Panc1 (cell line): ENCODE data around the gene BTRC. TPM values are rescaled to one million over a fixed set of nuclear protein-coding genes. Genes with fewer than 3 reads are reported as not detected.

Experiments used
- ATAC-seq: fragments of 200-7000 bp; cut with Tn5 transposase; 2 replicates; pipeline ENCODE4 v1.9.1; 2020; ENCODE audit warnings: mild to moderate bottlenecking, moderate library complexity
- BruUV-seq: library from RNA; stranded (reverse); fragments of 400-500 nt; replicated peaks from 2 replicates; lab custom pipeline; 2021; lab: Mats Ljungman, UMichigan
- CTCF ChIA-PET: fragments of 300-600 bp; sonication (Branson Sonifier 250); formaldehyde crosslinking; loops from one replicate; lab custom pipeline; 2022; ENCODE audit warnings: antibody characterized with exemption; lab: Charles Lee
- POLR2A ChIA-PET: fragments of 300-600 bp; sonication (Branson Sonifier 250); formaldehyde crosslinking; loops from one replicate; lab custom pipeline; 2022; ENCODE audit warnings: antibody characterized with exemption; lab: Charles Lee
- DNase-seq: peaks from one replicate; pipeline ENCODE4 v3.0.0-alpha.2; 2010; ENCODE audit warnings: low read depth, low spot score
- H3K27ac ChIP-seq: 2 replicates; pipeline ENCODE4 v1.5.1; 2011; ENCODE audit warnings: mild to moderate bottlenecking, low read length, inconsistent platforms
- H3K27me3 ChIP-seq: fragments of 200-500 bp; sonication (Bioruptor generic); 2 replicates; pipeline ENCODE4 v1.6.0; 2014; ENCODE audit warnings: low read length, inconsistent platforms; ENCODE audit not compliant: control insufficient read depth, insufficient read depth
- H3K36me3 ChIP-seq: fragments of 200-500 bp; sonication (Bioruptor generic); 2 replicates; pipeline ENCODE4 v1.5.1; 2014; ENCODE audit warnings: inconsistent platforms, mild to moderate bottlenecking, low read length, moderate library complexity; ENCODE audit not compliant: control insufficient read depth, insufficient read depth
- H3K4me1 ChIP-seq: 2 replicates; pipeline ENCODE4 v1.5.1; 2011; ENCODE audit warnings: inconsistent platforms, mild to moderate bottlenecking, low read length, moderate library complexity; ENCODE audit not compliant: control insufficient read depth, insufficient read depth
- H3K4me3 ChIP-seq, 2 experiments: 2 replicates each; pipeline ENCODE4 v1.5.1; 2011 to 2012; ENCODE audit warnings: low read depth in 2 of 2, low read length in 2 of 2, mild to moderate bottlenecking in 2 of 2, inconsistent platforms in 1 of 2, moderate library complexity in 1 of 2
- H3K9me3 ChIP-seq: fragments of 200-500 bp; sonication (Bioruptor generic); 2 replicates; pipeline ENCODE4 v1.5.1; 2014; ENCODE audit warnings: low read depth, mild to moderate bottlenecking, inconsistent platforms, low read length, moderate library complexity; ENCODE audit not compliant: control insufficient read depth, insufficient read depth
- CTCF ChIP-seq: fragments of 450-650 bp; IDR thresholded peaks from 2 replicates; pipeline ENCODE4 v1.5.1; 2017; ENCODE audit warnings: mild to moderate bottlenecking
- POLR2AphosphoS5 ChIP-seq: IDR thresholded peaks from 2 replicates; pipeline ENCODE4 v1.6.1; 2012; ENCODE audit warnings: mild to moderate bottlenecking, low read depth, low read length, moderate library complexity
- SIN3A ChIP-seq: IDR thresholded peaks from 2 replicates; pipeline ENCODE4 v1.6.1; 2012; ENCODE audit warnings: low read depth, mild to moderate bottlenecking, low read length, moderate library complexity, borderline replicate concordance; ENCODE audit not compliant: insufficient read depth
- TCF7L2 ChIP-seq: IDR thresholded peaks from 2 replicates; pipeline ENCODE4 v1.6.1; 2011; ENCODE audit warnings: mild to moderate bottlenecking, low read depth, low read length, inconsistent platforms
- in situ Hi-C: cut with HindIII; loops from 2 replicates; pipeline ENCODE4 v1.10.0; 2016; ENCODE audit warnings: low sequenced_read_pairs, low pct_unique_long_range_greater_than_20kb
- intact Hi-C: fragments of 100-400 bp; cut with micrococcal nuclease; formaldehyde crosslinking; loops from one replicate; pipeline ENCODE4 v1.10.0; 2022; ENCODE audit not compliant: unreplicated experiment
- total RNA-seq: library from RNA; stranded (reverse); gene quantifications from one replicate; pipeline ENCODE4 v1.2.1, GENCODE V29; 2021; ENCODE audit not compliant: unreplicated experiment
- TF ChIP-seq, protein P1 (sequence below), 2 experiments: IDR thresholded peaks; 2 replicates each; pipeline ENCODE4 v1.6.1; 2011 to 2012; ENCODE audit warnings: low read depth in 2 of 2, control low read depth in 1 of 2, low read length in 1 of 2, mild to moderate bottlenecking in 1 of 2, moderate library complexity in 1 of 2; ENCODE audit not compliant: insufficient read depth in 1 of 2

BTRC gene
- total RNA-seq, 1 experiment from 2014 or later: 22.1 TPM

GRCh38 chr10:101489355-101489754, 135.4 kb downstream of the BTRC start:
- Histone ChIP-seq H3K4me1 (no peaks in the 10 kb centered on the region), H3K4me3 (no peak overlapping the region), H3K27ac (no peak overlapping the region), H3K36me3 (no peaks in the 10 kb centered on the region), H3K27me3 (no peaks in the 10 kb centered on the region), H3K9me3 (no peaks in the 10 kb centered on the region)
- ATAC-seq (no peak), DNase-seq (no peak)
- BruUV-seq: no TSS peak
- intact Hi-C loops: no loop called here
- TF ChIP-seq, protein P1, sequence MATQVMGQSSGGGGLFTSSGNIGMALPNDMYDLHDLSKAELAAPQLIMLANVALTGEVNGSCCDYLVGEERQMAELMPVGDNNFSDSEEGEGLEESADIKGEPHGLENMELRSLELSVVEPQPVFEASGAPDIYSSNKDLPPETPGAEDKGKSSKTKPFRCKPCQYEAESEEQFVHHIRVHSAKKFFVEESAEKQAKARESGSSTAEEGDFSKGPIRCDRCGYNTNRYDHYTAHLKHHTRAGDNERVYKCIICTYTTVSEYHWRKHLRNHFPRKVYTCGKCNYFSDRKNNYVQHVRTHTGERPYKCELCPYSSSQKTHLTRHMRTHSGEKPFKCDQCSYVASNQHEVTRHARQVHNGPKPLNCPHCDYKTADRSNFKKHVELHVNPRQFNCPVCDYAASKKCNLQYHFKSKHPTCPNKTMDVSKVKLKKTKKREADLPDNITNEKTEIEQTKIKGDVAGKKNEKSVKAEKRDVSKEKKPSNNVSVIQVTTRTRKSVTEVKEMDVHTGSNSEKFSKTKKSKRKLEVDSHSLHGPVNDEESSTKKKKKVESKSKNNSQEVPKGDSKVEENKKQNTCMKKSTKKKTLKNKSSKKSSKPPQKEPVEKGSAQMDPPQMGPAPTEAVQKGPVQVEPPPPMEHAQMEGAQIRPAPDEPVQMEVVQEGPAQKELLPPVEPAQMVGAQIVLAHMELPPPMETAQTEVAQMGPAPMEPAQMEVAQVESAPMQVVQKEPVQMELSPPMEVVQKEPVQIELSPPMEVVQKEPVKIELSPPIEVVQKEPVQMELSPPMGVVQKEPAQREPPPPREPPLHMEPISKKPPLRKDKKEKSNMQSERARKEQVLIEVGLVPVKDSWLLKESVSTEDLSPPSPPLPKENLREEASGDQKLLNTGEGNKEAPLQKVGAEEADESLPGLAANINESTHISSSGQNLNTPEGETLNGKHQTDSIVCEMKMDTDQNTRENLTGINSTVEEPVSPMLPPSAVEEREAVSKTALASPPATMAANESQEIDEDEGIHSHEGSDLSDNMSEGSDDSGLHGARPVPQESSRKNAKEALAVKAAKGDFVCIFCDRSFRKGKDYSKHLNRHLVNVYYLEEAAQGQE (IDR thresholded peaks at IDR 0.05; ENCODE audit: insufficient read depth in 1 of 2, low read depth in 2 of 2, low read length in 1 of 2): no peak
- TF ChIP-seq POLR2AphosphoS5: no peak
- no peak for TF ChIP-seq CTCF
- no peak for TF ChIP-seq TCF7L2
- no peak for TF ChIP-seq SIN3A
- POLR2A ChIA-PET: interaction anchor here (0.6 kb wide), 1 partner anchor 24 kb away, joined by 4 read pairs; no protein-coding TSS in a partner anchor
- in situ Hi-C loops: no loop called here
- CTCF ChIA-PET: interaction anchor here (0.7 to 1.2 kb wide), 2 partner anchors 22 to 36 kb away, joined by 3 read pairs; no protein-coding TSS in a partner anchor

- Histone ChIP-seq H3K9me3 (no peaks in the 10 kb centered on the region), H3K36me3 (no peaks in the 10 kb centered on the region), H3K27ac (no peak overlapping the region), H3K27me3 (no peaks in the 10 kb centered on the region), H3K4me3 (no peak overlapping the region), H3K4me1 (no peaks in the 10 kb centered on the region)
- intact Hi-C loops: no loop called here
- in situ Hi-C loops: no loop called here
- ChIA-PET CTCF (no interaction called here), POLR2A (no interaction called here)
- ATAC-seq (no peak), DNase-seq (no peak)
- TF ChIP-seq POLR2AphosphoS5 (no peak), SIN3A (no peak), TCF7L2 (no peak)
- TF ChIP-seq, protein P1 (IDR thresholded peaks at IDR 0.05; ENCODE audit: insufficient read depth in 1 of 2, low read depth in 2 of 2, low read length in 1 of 2): no peak
- BruUV-seq: no TSS peak
Measured at GRCh38 chr10:101490026-101490425, 136.1 kb downstream of the BTRC start.
